Tibial nerve (tissue), 4 donors: ENCODE data around the gene DPAGT1.
"Not testable (repeated sequence)": the region's sequence is repeated elsewhere in the genome, so short reads cannot be mapped to it uniquely, and the experiment has no call there.

Experiments used
- CTCF ChIP-seq, 5 experiments: fragments of 200-600 bp in 3 of 5; fragments of 450-650 bp in 2 of 5; sonication (generic) in 3 of 5; IDR thresholded peaks; one replicate each; pipeline ENCODE4 v1.5.1; 2016 to 2019; ENCODE audit warnings: antibody characterized with exemption in 5 of 5, mild to moderate bottlenecking in 3 of 5, moderate library complexity in 2 of 5
- EP300 ChIP-seq, 2 donors: sonication (generic); formaldehyde crosslinking; IDR thresholded peaks; one replicate each; pipeline ENCODE4 v1.6.1; 2017; ENCODE audit warnings: antibody characterized with exemption in 2 of 2, mild to moderate bottlenecking in 1 of 2
- POLR2A ChIP-seq, 2 donors: fragments of 450-650 bp; IDR thresholded peaks; one replicate each; pipeline ENCODE4 v1.6.1; 2017; ENCODE audit warnings: antibody characterized with exemption in 2 of 2, mild to moderate bottlenecking in 2 of 2, moderate library complexity in 2 of 2

GRCh38 chr11:119103161-119103664, 1.6 kb upstream of the DPAGT1 start:
- TF ChIP-seq CTCF, POLR2A, EP300 (IDR thresholded peaks at IDR 0.05): not testable (repeated sequence)
